Brain pericyte (primary cell): ENCODE data around the gene MFSD11.
"Not testable (repeated sequence)": the region's sequence is repeated elsewhere in the genome, so short reads cannot be mapped to it uniquely, and the experiment has no call there.

Experiments used
- DNase-seq: peaks from one replicate; pipeline ENCODE4 v3.0.0-alpha.2; 2012; ENCODE audit warnings: low read depth, low spot score

MFSD11 gene

DNA sequence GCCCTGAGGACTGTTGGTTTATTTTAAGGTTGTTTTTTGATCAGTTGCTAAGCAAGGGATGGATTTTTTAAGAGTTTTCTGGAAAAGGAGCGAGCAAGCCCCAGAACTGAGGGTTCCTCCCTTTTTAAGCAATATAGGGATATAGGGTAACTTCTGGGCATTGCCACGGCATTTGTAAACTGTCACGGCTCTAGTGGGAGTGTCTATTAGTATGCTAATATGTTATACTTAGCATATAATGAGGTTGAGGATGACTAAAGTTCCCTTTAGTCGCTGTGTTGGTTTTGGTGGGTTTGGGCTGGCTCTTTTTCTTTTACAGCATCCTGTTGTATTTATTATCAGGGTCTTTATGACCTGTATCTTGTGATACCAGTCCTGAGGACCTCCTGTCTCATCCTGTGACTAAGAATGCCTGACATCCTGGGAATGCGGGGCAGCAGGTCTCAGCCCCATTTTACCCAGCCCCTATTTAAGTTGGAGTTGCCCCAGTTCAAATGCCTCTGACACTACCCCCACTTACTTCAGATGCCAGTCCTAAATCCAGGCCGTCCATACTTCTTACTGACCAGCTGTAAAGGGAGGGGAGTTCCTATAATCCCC lies 59.4 kb downstream of the MFSD11 start:
- no peak for DNase-seq

DNA sequence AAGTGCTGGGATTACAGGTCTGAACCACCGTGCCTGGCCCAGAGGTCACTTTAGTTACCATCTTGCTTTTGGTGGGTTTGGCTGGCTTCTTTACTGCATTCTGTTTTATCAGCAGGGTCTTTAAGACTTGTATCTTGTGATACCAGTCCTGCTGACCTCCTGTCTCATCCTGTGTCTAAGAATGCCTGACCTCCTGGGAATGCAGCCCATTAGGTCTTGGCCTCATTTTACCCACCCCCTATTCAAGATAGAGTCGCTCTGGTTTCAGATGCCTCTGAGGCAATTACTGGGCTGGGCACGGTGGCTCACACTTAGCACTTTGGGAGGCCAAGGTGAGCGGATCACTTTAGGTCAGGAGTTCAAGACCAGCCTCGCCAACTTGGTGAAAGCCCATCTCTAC lies 63.8 kb downstream of the MFSD11 start:
- DNase-seq = no peak

DNA sequence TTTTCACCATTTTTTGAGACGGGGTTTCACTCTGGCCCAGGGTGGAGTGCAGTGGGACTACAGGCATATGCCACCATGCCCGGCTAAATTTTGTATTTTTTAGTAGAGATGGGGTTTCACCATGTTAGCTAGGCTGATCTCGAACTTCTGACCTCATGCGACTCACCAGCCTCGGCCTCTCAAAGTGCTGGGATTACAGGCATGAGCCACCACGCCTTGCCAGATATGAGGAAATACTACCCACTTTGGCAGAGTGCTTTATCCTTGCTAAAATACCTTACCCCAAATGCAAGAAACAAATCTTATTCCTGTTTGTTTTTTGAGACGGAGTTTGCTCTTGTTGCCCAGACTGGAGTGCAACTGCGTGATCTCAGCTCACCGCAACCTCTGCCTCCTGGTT lies 67.4 kb downstream of the MFSD11 start:
- no peak for DNase-seq

DNA sequence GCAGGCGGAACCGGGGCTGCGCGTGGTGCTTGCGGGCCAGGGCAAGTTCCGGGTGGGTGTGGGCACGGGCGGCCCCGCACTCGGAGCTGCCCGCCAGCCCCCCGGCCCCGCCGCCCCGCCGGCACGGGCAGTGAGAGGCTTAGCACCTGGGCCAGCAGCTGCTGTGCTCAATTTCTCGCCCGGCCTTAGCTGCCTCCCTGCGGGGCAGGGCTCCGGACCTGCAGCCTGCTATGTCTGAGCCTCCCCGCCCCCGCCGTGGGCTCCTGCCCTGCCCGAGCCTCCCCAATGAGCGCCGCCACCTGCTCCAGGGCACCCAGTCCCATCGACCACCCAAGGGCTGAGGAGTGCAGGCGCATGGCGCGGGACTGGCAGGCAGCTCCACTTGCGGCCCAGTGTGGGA lies 68.2 kb downstream of the MFSD11 start:
- DNase-seq = not testable (repeated sequence)

DNA sequence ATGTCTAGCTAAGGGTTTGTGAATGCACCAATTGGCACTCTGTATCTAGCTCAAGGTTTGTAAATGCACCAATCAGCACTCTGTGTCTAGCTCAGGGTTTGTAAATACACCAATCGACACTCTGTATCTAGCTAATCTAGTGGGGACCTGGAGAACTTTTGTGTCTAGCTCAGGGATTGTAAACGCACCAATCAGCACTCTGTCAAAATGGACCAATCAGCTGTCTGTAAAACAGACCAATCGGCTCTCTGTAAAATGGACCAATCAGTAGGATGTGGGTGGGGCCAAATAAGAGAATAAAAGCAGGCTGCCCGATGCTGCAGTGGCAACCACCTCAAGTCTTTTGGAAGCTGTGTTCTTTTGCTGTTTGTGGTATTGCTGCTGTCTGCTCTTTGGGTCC lies 68.8 kb downstream of the MFSD11 start:
- DNase-seq = not testable (repeated sequence)

DNA sequence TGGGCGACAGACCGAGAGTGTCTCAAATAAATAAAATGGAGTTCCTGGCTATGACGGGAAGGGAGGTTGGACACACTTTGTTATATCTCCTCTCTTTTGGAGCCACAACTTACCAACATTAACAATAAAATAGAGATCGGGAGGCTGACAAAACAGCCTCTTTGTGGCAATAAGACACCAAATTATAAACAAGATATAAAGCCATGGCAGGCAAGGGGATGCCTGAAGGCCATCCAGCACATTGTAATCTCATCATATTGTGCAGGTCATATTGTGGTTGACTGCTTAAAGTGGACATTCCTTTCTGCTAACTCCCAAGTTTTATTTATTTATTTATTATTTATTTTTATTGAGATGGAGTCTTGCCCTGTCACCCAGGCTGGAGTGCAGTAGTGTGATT lies 70.4 kb downstream of the MFSD11 start:
- DNase-seq = no peak

DNA sequence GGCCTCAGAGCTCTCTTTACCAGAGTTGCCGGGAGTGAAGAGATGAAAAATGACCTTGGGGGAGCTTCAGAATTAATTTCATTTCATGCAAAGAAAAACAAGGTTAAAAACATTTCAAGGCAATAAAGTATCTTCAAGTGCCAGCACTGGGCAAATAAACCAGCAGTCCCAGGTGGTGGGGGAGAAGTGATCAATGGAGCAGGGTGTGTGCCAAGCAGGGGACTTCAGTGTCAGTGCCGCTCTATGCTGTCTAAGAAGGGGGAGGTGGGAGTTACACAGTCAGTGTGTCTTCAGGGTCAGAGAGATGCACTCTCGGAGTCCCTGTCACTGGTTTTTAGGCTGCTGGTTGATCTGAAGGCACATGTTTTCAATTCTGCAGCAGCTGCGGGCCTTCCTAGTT lies 73.0 kb downstream of the MFSD11 start:
- DNase-seq = no peak

DNA sequence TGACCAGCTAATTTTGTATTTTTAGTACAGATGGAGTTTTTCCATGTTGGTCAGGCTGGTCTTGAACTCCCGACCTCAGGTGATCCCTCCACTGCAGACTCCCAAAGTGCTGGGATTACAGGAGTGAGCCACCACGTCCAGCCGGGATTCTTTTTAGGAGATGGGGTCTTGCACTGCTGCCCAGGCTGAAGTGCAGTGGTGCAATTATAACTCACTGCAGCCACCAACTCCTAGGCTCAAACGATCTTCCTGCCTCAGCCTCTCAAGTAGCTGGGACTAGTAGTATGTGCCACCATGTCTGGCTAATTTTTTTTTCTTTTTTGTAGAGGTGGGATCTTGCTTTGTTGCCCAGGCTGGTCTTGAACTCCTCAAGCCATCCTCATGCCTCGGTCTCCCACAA lies 73.9 kb downstream of the MFSD11 start:
- DNase-seq = no peak

DNA sequence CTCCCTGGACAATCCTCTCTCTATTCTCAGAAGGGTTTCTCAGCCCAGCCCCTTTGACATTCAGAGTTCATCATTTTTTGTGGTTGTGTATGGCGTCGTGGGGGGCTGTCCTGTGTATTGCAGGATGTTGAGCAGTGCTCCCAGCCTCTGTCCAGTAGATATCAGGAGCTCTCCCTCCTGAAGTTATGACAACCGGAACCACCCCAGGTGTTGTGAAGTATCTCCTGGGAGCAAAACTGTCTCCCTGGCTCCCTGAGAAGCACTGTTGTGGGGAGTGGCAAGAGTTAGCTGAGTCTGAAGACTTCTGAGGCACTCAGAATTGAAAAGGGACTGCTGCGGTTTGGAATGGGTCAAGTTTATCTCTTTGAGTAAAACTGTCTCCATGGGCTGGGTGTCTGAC lies 74.3 kb downstream of the MFSD11 start:
- DNase-seq = no peak

DNA sequence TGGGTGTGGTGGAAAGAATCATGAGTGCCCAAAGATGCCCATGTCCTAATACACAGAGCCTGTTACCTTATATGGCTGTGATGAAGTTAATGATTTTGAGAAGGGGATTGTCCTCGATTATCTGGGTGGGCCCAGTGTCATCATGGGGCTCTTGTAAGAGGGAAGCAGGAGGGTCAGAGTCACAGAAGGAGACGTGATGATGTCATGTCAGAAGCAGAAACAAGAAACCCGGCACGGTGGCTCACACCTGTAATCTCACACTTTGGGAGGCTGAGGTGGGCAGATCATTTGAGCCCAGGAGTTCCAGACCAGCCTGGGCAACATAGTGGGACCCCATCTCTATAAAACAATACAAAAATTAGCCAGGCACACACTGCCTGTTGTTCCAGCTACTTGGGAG lies 75.0 kb downstream of the MFSD11 start:
- no peak for DNase-seq

DNA sequence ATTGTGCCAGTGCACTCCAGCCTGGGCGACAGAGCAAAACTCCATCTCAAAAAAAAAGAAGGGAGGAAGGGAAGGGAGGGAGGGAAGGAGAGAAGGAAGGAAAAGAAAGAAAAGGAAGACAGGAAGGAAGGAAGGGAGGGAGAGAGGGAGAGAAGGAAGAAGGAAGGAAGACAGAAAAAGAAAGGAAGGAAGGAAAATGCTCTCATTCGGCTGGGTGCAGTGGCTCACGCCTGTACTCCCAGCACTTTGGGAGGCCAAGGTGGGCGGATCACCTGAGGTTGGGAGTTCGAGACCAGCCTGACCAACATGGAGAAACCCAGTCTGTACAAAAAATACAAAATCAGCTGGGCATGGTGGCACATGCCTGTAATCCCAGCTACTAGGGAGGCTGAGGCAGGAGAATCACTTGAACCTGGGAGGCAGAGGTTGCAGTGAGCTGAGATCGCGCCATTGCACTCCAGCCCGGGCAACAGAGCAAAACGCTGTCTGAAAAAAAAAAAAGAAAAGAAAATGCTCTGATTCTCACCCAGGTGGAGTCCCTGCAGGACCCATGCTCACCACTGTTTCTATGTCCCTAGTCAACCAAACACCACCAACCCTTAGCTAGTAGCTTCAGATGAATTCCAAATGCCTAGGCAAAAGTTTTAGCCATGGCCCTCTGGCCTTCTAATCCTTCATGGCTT lies 78.1 kb downstream of the MFSD11 start:
- DNase-seq = not testable (repeated sequence)

DNA sequence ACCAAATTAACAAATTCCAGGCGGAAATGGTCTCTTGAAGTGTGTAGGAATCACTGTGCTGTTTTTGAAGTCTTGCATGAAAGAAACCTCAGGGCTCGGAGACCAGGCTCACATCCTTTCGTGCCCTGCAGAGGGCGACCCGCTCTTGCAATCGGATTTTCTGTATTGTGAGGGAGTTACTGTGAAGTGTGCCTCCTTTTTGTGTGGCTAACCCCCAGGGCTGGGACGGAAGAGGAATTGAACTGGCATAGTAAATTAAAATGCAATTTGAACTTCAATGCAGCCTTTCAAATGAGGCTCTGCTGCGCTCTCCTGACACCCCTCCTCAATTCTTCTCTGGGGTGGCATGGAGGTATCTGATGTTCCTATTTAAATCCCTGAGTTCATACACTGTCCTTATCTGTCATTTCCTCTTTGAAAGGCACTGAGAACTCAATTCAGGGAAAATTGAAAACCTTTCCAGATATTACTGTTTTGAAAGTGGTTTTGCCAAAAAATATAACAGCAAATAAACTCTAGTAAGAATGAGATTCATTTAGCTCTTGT lies 78.7 kb downstream of the MFSD11 start:
- DNase-seq = no peak

DNA sequence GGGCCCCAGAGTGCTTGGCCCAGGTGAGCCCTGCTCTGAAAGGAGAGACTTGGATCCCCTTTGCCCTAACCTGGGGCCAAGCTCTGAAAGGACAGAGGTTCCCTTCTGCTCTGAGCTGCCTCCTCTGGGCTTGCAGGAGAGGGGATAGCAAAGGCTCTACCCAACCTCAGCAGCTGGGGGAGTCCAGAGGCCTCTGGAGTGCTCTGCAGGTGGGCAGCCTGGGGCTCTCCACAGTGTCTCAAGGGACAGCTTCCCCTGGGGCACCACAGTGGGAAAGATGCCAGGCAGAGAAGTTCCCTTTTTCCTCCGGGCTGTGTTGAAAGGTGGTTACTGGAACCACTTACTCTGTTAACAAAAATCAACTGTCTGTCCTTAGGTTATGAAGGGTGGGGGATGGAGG lies 82.1 kb downstream of the MFSD11 start:
- DNase-seq = no peak

DNA sequence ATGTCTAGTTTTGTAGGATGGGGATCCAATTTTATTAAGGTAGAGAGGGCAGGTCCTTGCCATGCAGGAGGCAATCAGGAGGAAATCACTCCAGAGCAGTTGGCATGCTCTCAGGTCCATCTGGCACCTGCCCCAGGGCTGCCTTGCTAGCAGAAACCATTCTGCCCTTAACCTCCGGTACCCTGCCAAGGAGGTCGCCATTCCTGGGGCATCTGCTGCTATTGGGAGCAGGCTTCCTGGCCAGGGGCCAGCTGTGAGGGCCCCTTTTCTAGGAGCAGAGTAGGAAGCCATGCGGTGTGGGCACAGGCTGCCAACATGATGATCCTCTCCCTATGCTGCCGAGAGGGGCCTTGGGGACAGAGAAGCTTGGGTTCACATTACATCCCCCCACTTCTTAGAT lies 82.6 kb downstream of the MFSD11 start:
- DNase-seq = no peak

DNA sequence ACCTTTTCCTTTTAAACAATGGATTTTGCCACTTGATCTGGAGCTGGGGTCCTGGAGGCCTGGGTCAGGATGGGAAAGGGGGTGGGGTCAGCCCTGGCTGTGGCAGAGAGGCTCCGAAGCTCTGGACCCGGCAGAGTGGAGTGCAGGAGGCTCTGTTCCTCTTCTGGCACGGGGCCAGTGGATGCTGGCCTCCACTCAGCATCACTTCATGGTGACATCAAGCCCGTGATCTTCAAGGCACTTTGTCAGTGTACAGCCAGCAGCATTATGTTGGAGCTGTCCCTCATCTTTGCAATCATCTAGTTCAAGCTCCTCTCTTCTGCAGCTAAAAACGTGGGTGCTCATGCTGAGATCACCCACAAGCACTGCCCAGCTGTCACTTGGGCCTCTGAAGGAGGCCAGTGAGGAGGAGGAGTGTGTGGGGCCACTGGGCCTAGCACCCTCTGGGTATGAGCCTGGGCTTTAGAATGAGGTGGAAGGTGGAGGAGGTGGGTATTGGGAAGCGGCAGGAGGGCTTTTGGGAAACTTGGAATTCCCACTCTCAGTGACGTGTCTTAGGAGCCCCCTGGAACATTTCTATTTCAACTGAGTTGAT lies 84.4 kb downstream of the MFSD11 start:
- DNase-seq = no peak

DNA sequence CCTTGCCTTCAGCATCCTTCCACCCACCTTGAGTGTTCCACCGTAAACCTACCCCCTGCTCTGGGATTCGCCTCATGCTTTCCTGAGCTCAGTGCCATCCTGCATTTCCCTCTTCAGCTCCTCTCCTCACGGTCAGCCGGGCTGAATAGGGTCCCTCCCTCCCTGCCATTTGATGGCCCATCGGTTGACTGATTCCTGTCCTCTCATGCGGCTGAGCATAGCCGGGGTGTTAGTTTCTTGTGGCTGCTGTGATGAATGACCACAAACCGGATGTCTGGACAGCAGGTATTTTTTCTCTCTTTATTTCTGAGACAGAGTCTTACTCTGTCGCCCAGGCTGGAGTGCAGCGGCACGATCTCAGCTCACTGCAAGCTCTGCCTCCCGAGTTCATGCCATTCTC lies 86.2 kb downstream of the MFSD11 start:
- DNase-seq = no peak

DNA sequence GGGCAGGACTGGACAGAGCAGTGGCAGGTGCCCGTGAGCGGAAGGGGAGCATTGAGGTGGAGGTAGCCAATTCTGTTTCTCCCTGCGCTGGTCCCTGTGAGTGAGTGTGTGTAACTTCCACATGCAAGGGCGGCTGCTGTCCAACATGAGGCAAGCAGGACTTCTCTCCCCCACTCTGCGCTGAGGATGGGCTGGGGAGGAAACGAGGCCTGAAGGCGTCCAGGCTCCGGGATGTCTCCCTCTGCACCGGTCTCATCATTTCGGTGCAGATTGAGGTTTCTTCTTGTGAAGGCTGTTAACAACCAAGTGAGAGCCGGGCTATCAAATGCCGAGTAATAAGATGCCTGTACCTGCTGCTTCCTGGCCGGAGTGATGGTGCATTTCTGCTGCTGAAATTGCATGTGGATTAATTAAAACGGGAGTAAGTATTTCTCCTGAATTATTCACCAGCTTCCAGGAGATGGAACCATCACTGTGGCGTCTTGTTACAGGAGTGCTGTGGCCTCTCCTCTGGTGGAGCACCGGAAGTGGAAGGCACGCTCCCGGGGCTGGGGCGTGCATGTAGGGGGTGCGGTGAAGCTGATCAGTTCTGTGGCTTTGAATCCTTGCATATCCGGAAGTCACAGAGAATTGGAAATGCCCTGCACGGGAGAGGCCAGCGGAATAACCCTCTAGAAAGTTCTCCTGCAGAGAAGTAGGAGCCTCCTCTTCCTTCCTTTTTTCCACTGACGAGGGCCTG lies 88.6 kb downstream of the MFSD11 start:
- no peak for DNase-seq

DNA sequence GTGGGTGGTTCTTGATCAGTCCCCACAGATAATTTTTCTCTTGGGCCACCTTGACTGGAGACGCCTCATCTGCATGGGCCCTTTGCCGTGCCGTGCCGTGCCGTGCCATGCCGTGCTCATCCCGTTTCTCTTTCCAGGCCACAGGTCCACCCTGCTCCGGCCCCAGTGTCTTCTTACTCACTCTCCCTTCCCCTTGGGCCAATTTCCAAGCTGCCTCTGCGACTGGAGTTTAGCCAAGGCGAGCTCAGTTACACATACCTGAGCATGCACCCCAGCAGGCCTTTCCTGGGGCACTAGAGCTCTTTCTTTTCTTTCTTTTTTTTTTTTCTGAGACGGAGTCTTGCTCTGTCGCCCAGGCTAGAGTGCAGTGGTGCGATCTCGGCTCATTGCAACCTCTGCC lies 89.8 kb downstream of the MFSD11 start:
- DNase-seq = no peak
